ENCODE results near the gene SYDE2. TPM values are rescaled to one million over a fixed set of nuclear protein-coding genes. Genes with fewer than 3 reads are reported as not detected.
A peak's percentile ranks its signal among the peaks of the same experiment; 100 is the strongest.

Gene SYDE2
- total RNA-seq, 1 experiment from 2014 or later, result 10.9 TPM

GRCh38 chr1:85109475-85109874, 91.3 kb downstream of the SYDE2 start:
- ChIA-PET POLR2A (ENCODE audit: low non-redundant PET) (no interaction called here), CTCF (interaction anchor here (0.6 to 1.9 kb wide), 6 partner anchors 23 to 1128 kb away, joined by 3 to 20 read pairs (median 8); partner anchors contain the start of gene C1orf52)
- peak; percentile 79 for DNase-seq (ENCODE audit: low spot score)
- H3K27ac ChIP-seq (ENCODE audit: low read depth, low read length, poor library complexity, severe bottlenecking), result no peak overlapping the region
- no peaks in the 10 kb centered on the region for H3K9me3 ChIP-seq (ENCODE audit: low read depth, low read length, poor library complexity, severe bottlenecking)
- H3K4me3 ChIP-seq (ENCODE audit: low read depth, low read length, poor library complexity, severe bottlenecking), result no peak overlapping the region
- no peaks in the 10 kb centered on the region for H3K27me3 ChIP-seq (replicated peaks; ENCODE audit: insufficient read depth, low read depth, low read length, poor library complexity)
- intact Hi-C loops (cut with micrococcal nuclease; ENCODE audit: unreplicated experiment), result loop anchor here (1.0 kb wide), 1 partner anchor 145 kb away; no protein-coding TSS in a partner anchor
- no peaks in the 10 kb centered on the region for H3K4me1 ChIP-seq (ENCODE audit: insufficient read depth, low read length, poor library complexity, severe bottlenecking)
- H3K36me3 ChIP-seq (ENCODE audit: insufficient read depth, low read length, poor library complexity, severe bottlenecking), result no peaks in the 10 kb centered on the region
- no TSS peak for BruUV-seq (replicated peaks)
- TF ChIP-seq EZH2 (IDR thresholded peaks at IDR 0.05; ENCODE audit: borderline replicate concordance, low read depth, low read length, poor library complexity, severe bottlenecking), result no peak
- peak; percentile 87 for TF ChIP-seq CTCF (conservative IDR thresholded peaks at IDR 0.05; ENCODE audit: low read depth, low read length)

Small RNAs within 50 kb of the gene (microRNA-seq; reads per million reads assigned to microRNA genes)
- gene MIR4423, result 5.7 reads per million, percentile 18 among the genes with 10 or more reads in this experiment

Other genes starting within 250 kb of the SYDE2 start
- gene MCOLN2, start 203.9 kb downstream of the SYDE2 start, total RNA-seq (2021), result 0.98 and 1.7 TPM in 2 replicates
- 0.82 and 1.6 TPM in 2 replicates for gene MCOLN3, start 152.5 kb downstream of the SYDE2 start, total RNA-seq (2021)
- 30.2 and 31.9 TPM in 2 replicates for gene C1orf52, start 58.6 kb upstream of the SYDE2 start, total RNA-seq (2021)
- gene BCL10, start 75.6 kb upstream of the SYDE2 start, total RNA-seq (2021), result 18.1 and 20.9 TPM in 2 replicates

All from A673 (cell line).